IMR-90 (cell line): ENCODE measurements around the gene DRC7. TPM values are rescaled to one million over a fixed set of nuclear protein-coding genes. Genes with fewer than 3 reads are reported as not detected.

Experiments
- ATAC-seq: fragments of 200-7000 bp; cut with Tn5 transposase; 2 replicates; pipeline ENCODE4 v1.9.1; 2020; ENCODE audit warnings: low read depth, mild to moderate bottlenecking, moderate library complexity
- BruUV-seq: library from RNA; stranded (reverse); fragments of 400-500 nt; replicated peaks from 2 replicates; lab custom pipeline; 2021; lab: Mats Ljungman, UMichigan
- CTCF ChIA-PET: fragments of 300-600 bp; formaldehyde crosslinking; extraction: SDS; loops from one replicate; lab custom pipeline; 2021; ENCODE audit warnings: antibody characterized with exemption; lab: Yijun Ruan, JAX
- POLR2A ChIA-PET: fragments of 300-600 bp; sonication (Branson Sonifier 250); formaldehyde crosslinking; loops from one replicate; lab custom pipeline; 2022; ENCODE audit warnings: antibody characterized with exemption; ENCODE audit not compliant: unreplicated experiment; lab: Charles Lee
- DNase-seq: peaks from one replicate; pipeline ENCODE4 v3.0.0; 2013
- H2AFZ ChIP-seq: replicated peaks from 2 replicates; pipeline ENCODE3; 2013; ENCODE audit warnings: low read length, mild to moderate bottlenecking; ENCODE audit not compliant: poor library complexity
- H2AK5ac ChIP-seq: 2 replicates; pipeline ENCODE4 v1.6.1; 2013; ENCODE audit warnings: low read depth, low read length, inconsistent platforms
- H2AK9ac ChIP-seq: replicated peaks from 2 replicates; pipeline ENCODE3; 2013; ENCODE audit warnings: mild to moderate bottlenecking, low read depth, low read length, moderate library complexity; ENCODE audit not compliant: poor library complexity
- H2BK120ac ChIP-seq: 2 replicates; pipeline ENCODE4 v1.6.1; 2013; ENCODE audit warnings: low read depth, low read length, inconsistent platforms
- H2BK15ac ChIP-seq: 3 replicates; pipeline ENCODE4 v1.6.1; 2013; ENCODE audit warnings: low read depth, low read length, inconsistent platforms
- H2BK20ac ChIP-seq: 2 replicates; pipeline ENCODE4 v1.6.1; 2013; ENCODE audit warnings: low read depth, mild to moderate bottlenecking, inconsistent platforms, low read length, moderate library complexity
- H2BK5ac ChIP-seq: 2 replicates; pipeline ENCODE4 v1.6.1; 2013; ENCODE audit warnings: mild to moderate bottlenecking, low read depth, low read length, inconsistent platforms; ENCODE audit not compliant: poor library complexity, severe bottlenecking
- H3K14ac ChIP-seq: replicated peaks from 2 replicates; pipeline ENCODE4 v1.6.1; 2013; ENCODE audit warnings: low read depth, low read length, inconsistent platforms
- H3K18ac ChIP-seq: 2 replicates; pipeline ENCODE4 v1.6.1; 2013; ENCODE audit warnings: low read depth, low read length, control low read depth
- H3K23ac ChIP-seq: 2 replicates; pipeline ENCODE4 v1.6.1; 2013; ENCODE audit warnings: low read depth, low read length, inconsistent platforms
- H3K27ac ChIP-seq: 2 replicates; pipeline ENCODE4 v1.5.1; 2013; ENCODE audit warnings: mild to moderate bottlenecking, control low read depth, low read length; ENCODE audit not compliant: insufficient read depth
- H3K27me3 ChIP-seq: 2 replicates; pipeline ENCODE4 v1.6.1; 2013; ENCODE audit warnings: low read length; ENCODE audit not compliant: control insufficient read depth, insufficient read depth
- H3K36me3 ChIP-seq: 2 replicates; pipeline ENCODE4 v1.6.1; 2013; ENCODE audit warnings: low read length, mixed read lengths; ENCODE audit not compliant: control insufficient read depth, insufficient read depth
- H3K4ac ChIP-seq: 2 replicates; pipeline ENCODE4 v1.6.1; 2013; ENCODE audit warnings: low read depth, low read length, inconsistent platforms
- H3K4me1 ChIP-seq: 2 replicates; pipeline ENCODE4 v1.6.1; 2013; ENCODE audit warnings: low read length, mixed read lengths; ENCODE audit not compliant: control insufficient read depth, insufficient read depth
- H3K4me2 ChIP-seq: 2 replicates; pipeline ENCODE4 v1.6.1; 2013; ENCODE audit warnings: low read depth, mild to moderate bottlenecking, control low read depth, low read length, moderate library complexity
- H3K4me3 ChIP-seq: 2 replicates; pipeline ENCODE4 v1.5.1; 2013; ENCODE audit warnings: low read depth, mild to moderate bottlenecking, control low read depth, low read length, moderate library complexity; ENCODE audit not compliant: insufficient read depth
- H3K56ac ChIP-seq: 2 replicates; pipeline ENCODE4 v1.6.1; 2013; ENCODE audit warnings: low read length, inconsistent platforms; ENCODE audit not compliant: insufficient read depth; ENCODE audit errors: extremely low read depth
- H3K79me1 ChIP-seq, 2 experiments: 2 replicates each; pipeline ENCODE4 v1.6.1; 2013; ENCODE audit warnings: low read length in 2 of 2, inconsistent platforms in 1 of 2, low read depth in 1 of 2
- H3K9ac ChIP-seq: 2 replicates; pipeline ENCODE4 v1.6.1; 2013; ENCODE audit warnings: low read depth, low read length, control low read depth
- H3K9me1 ChIP-seq: 2 replicates; pipeline ENCODE4 v1.6.1; 2013; ENCODE audit warnings: low read length, inconsistent platforms; ENCODE audit not compliant: insufficient read depth
- H3K9me3 ChIP-seq: 2 replicates; pipeline ENCODE4 v1.6.1; 2013; ENCODE audit warnings: low read length; ENCODE audit not compliant: control insufficient read depth, insufficient read depth
- H4K20me1 ChIP-seq: 2 replicates; pipeline ENCODE4 v1.6.1; 2013; ENCODE audit warnings: low read length, inconsistent platforms; ENCODE audit not compliant: insufficient read depth
- H4K5ac ChIP-seq: 2 replicates; pipeline ENCODE4 v1.6.1; 2013; ENCODE audit warnings: mild to moderate bottlenecking, low read depth, low read length, control low read depth
- H4K8ac ChIP-seq, 2 experiments: 2 replicates each; pipeline ENCODE4 v1.6.1; 2013; ENCODE audit warnings: low read depth in 2 of 2, low read length in 2 of 2, control low read depth in 1 of 2, inconsistent platforms in 1 of 2
- H4K91ac ChIP-seq: 2 replicates; pipeline ENCODE4 v1.6.1; 2013; ENCODE audit warnings: low read depth, low read length, inconsistent platforms; ENCODE audit not compliant: insufficient read depth
- MAFK ChIP-seq: IDR thresholded peaks from 2 replicates; pipeline ENCODE4 v1.6.1; 2012; ENCODE audit warnings: low read depth, low read length, improper control_type of control experiment
- WGBS, 2 experiments: methylation state at CpG; one replicate each; pipeline versions ENCODE4 v1.1.5 to v1.1.7; 2013; ENCODE audit warnings: missing lambda C conversion rate in 2 of 2; ENCODE audit not compliant: insufficient read length in 1 of 2; ENCODE audit errors: extremely low coverage in 2 of 2; 5-methylcytosine and 5-hydroxymethylcytosine counted together
- dilution Hi-C: fragments of 300-500 bp; cut with HindIII; formaldehyde crosslinking; loops from one replicate; pipeline ENCODE4 v1.14.3; 2018; ENCODE audit warnings: low sequenced_read_pairs; ENCODE audit not compliant: unreplicated experiment
- in situ Hi-C: fragments of 300-500 bp; cut with MboI; formaldehyde crosslinking; loops from 3 replicates; pipeline ENCODE4 v1.14.3; 2019; ENCODE audit warnings: low sequenced_read_pairs, inconsistent platforms, mixed read lengths
- intact Hi-C: fragments of 100-400 bp; cut with micrococcal nuclease; formaldehyde crosslinking; loops from 2 replicates; pipeline ENCODE4 v1.10.0; 2022
- polyA plus RNA-seq, 3 experiments: library from polyadenylated mRNA; depleted of rRNA; stranded (reverse); fragments of >200 nt; gene quantifications; 2 replicates each; pipeline ENCODE4 v1.2.3, GENCODE V29; 2012; ENCODE audit warnings: low replicate concordance in 1 of 3
- total RNA-seq: library from RNA; depleted of rRNA; stranded (reverse); fragments of >200 nt; gene quantifications from 2 replicates; pipeline ENCODE4 v1.2.3, GENCODE V29; 2012

DRC7 gene
- total and polyA plus RNA-seq, 2 of the 4 experiments (the other 2 are of a cell fraction): not detected

- Histone ChIP-seq H4K20me1 (no peaks in the 10 kb centered on the region; the same call in 1 of the 2 replicates), H3K27ac (no peak overlapping the region), H4K91ac (no peak overlapping the region), H3K4me3 (no peak overlapping the region), H2BK5ac (no peak overlapping the region), H3K56ac (no peak overlapping the region), H3K18ac (no peak overlapping the region), H3K27me3 (peaks cover 41% of the 10 kb centered on the region), H2BK120ac (no peak overlapping the region), H2AK9ac (no peak overlapping the region), H3K23ac (no peak overlapping the region), H4K8ac (no peak overlapping the region), H3K4me2 (no peak overlapping the region), H2BK15ac (no peak overlapping the region), H3K9me1 (no peaks in the 10 kb centered on the region; the same call in 1 of the 2 replicates), H4K5ac (no peak overlapping the region), H3K79me1 (no peaks in the 10 kb centered on the region), H3K36me3 (no peaks in the 10 kb centered on the region), H2BK20ac (no peak overlapping the region), H3K9ac (no peak overlapping the region), H2AK5ac (no peak overlapping the region), H3K9me3 (no peaks in the 10 kb centered on the region), H3K4ac (no peak overlapping the region), H3K14ac (no peak overlapping the region), H2AFZ (no peak overlapping the region), H3K4me1 (no peaks in the 10 kb centered on the region)
- WGBS, 2 experiments: 82% methylated on average over 13 of the region's 20 CpGs; no CpG with 5 or more reads in 1 of the 2 experiments
- ATAC-seq: no peak; the same call in 1 of the 2 replicates
- POLR2A ChIA-PET: no interaction called here
- dilution Hi-C loops (no loop called here), intact Hi-C loops (no loop called here), in situ Hi-C loops (no loop called here)
- DNase-seq: no peak
- BruUV-seq: no TSS peak
- CTCF ChIA-PET: no interaction called here
- TF ChIP-seq MAFK: no peak
Measured at GRCh38 chr16:57668630-57669475, 25.8 kb upstream of the DRC7 start.
